Measurements from ENCODE around the gene SALL1.

GRCh38 chr16:51116353-51116752 is 34.7 kb downstream of the SALL1 start:
- no peak for TF ChIP-seq ZNF274 (IDR thresholded peaks at IDR 0.05; ENCODE audit: borderline replicate concordance, extremely low read depth, low read length)
- TF ChIP-seq SP1 (IDR thresholded peaks at IDR 0.05; ENCODE audit: low read depth, low read length) = no peak
- no peak for TF ChIP-seq CTCF (IDR thresholded peaks at IDR 0.05; ENCODE audit: control extremely low read depth in 1 of 3, insufficient read depth in 1 of 3, low read depth in 1 of 3, low read length in 3 of 3)
- no peak for TF ChIP-seq TBP (IDR thresholded peaks at IDR 0.05; ENCODE audit: low read depth, low read length)
- TF ChIP-seq POLR2A (IDR thresholded peaks at IDR 0.05; ENCODE audit: control extremely low read depth in 1 of 2, low read depth in 2 of 2, low read length in 2 of 2) = no peak
- no peak for TF ChIP-seq SRF (IDR thresholded peaks at IDR 0.05; ENCODE audit: low read depth, low read length)
- no peak for TF ChIP-seq MAX (IDR thresholded peaks at IDR 0.05)
- TF ChIP-seq TCF12 (IDR thresholded peaks at IDR 0.05; ENCODE audit: low read depth, low read length) = no peak
- no peak for TF ChIP-seq CTBP2 (IDR thresholded peaks at IDR 0.05; ENCODE audit: borderline replicate concordance, insufficient read depth, insufficient read length, low read length)
- TF ChIP-seq SP2 (IDR thresholded peaks at IDR 0.05; ENCODE audit: low read length) = no peak

Measured in H1 (cell line).